ENCODE data around the gene POLQ. TPM values are rescaled to one million over a fixed set of nuclear protein-coding genes. Genes with fewer than 3 reads are reported as not detected.
"Not testable (repeated sequence)": the region's sequence is repeated elsewhere in the genome, so short reads cannot be mapped to it uniquely, and the experiment has no call there.

Gene POLQ
- total and polyA plus RNA-seq, 9 of the 15 experiments (the other 6 are each of a cell fraction or from before 2014, with no cell fraction given): 1.5 to 19.0 (median 8.8) TPM

GRCh38 chr3:121462565-121462964, 83.2 kb downstream of the POLQ start:
- Histone ChIP-seq H3K36me3 (ENCODE audit: control insufficient read depth, insufficient read depth, low read length) (peaks cover 55% of the 10 kb centered on the region; the same call in 2 of the 3 replicates), H3K9me1 (ENCODE audit: control insufficient read depth, insufficient read depth, low read length) (no peaks in the 10 kb centered on the region), H3K79me2 (ENCODE audit: control insufficient read depth, insufficient read depth, low read length) (no peaks in the 10 kb centered on the region), H3K9ac (ENCODE audit: insufficient read depth in 1 of 2, low read depth in 2 of 2, low read length in 2 of 2) (no peak overlapping the region), H3K9me3 (replicated peaks; ENCODE audit: control insufficient read depth, insufficient read depth, low read depth, low read length) (no peaks in the 10 kb centered on the region; the same call in 1 of the 2 replicates), H3K4me3 (no peak overlapping the region), H3K4me2 (ENCODE audit: insufficient read depth, low read length) (no peak overlapping the region), H3K27me3 (ENCODE audit: control insufficient read depth in 2 of 2, insufficient read depth in 2 of 2, low read length in 2 of 2) (no peaks in the 10 kb centered on the region), H3K4me1 (replicated peaks in 1 of 2; ENCODE audit: control insufficient read depth in 2 of 2, insufficient read depth in 2 of 2, low read length in 2 of 2) (no peaks in the 10 kb centered on the region), H2AFZ (ENCODE audit: low read depth, low read length) (no peak overlapping the region), H4K20me1 (replicated peaks; ENCODE audit: control insufficient read depth, insufficient read depth, low read length) (no peaks in the 10 kb centered on the region), H3K27ac (ENCODE audit: extremely low read depth, low read depth, low read length) (no peak overlapping the region)
- TF ChIP-seq NR0B1 (IDR thresholded peaks at IDR 0.05; ENCODE audit: partially characterized antibody) (no peak), ZHX1 (conservative IDR thresholded peaks at IDR 0.05; ENCODE audit: low read length) (no peak), MAZ (CRISPR knock-in tag; conservative IDR thresholded peaks at IDR 0.05 in 1 of 2, IDR thresholded peaks at IDR 0.05 in 1 of 2) (no peak), ELF2 (CRISPR knock-in tag; IDR thresholded peaks at IDR 0.05) (no peak), ZNF780A (CRISPR knock-in tag; IDR thresholded peaks at IDR 0.05) (no peak), ZNF274 (IDR thresholded peaks at IDR 0.05; ENCODE audit: borderline replicate concordance, low read depth, low read length) (no peak), FOSL1 (tag; conservative IDR thresholded peaks at IDR 0.05) (no peak), RBM14 (IDR thresholded peaks at IDR 0.05; ENCODE audit: borderline replicate concordance, insufficient read depth, low read depth, low read length) (no peak), NR2F6 (CRISPR knock-in tag; IDR thresholded peaks at IDR 0.05) (no peak), EP400 (IDR thresholded peaks at IDR 0.05) (no peak), CBX8 (IDR thresholded peaks at IDR 0.05; ENCODE audit: borderline replicate concordance, extremely low read depth, low read depth, low read length, poor library complexity, severe bottlenecking) (no peak), RBM15 (IDR thresholded peaks at IDR 0.05; ENCODE audit: insufficient read depth, low read length) (no peak), BMI1 (IDR thresholded peaks at IDR 0.05; ENCODE audit: low read length) (no peak)
- BruUV-seq (replicated peaks): no TSS peak
- CTCF ChIA-PET (ENCODE audit: low intra/inter-chr PET ratio): no interaction called here
- no peak for FAIRE-seq
- WGBS (ENCODE audit: insufficient coverage, low coverage, missing lambda C conversion rate): 90% methylated on average over 3 of the region's 3 CpGs
- intact Hi-C loops (cut with micrococcal nuclease): no loop called here
- POLR2A ChIA-PET: no interaction called here
- DNase-seq (ENCODE audit: extremely low read depth in 1 of 4, low spot score in 3 of 4): no peak
- ATAC-seq: no peak
- in situ Hi-C loops (cut with MboI): no loop called here

GRCh38 chr3:121451752-121452151, 94.0 kb downstream of the POLQ start:
- CTCF ChIA-PET (ENCODE audit: low intra/inter-chr PET ratio); H3K9me3 ChIP-seq (replicated peaks; ENCODE audit: control insufficient read depth, insufficient read depth, low read depth, low read length); BruUV-seq (replicated peaks); H3K79me2 ChIP-seq (ENCODE audit: control insufficient read depth, insufficient read depth, low read length); H3K27me3 ChIP-seq (ENCODE audit: control insufficient read depth in 2 of 2, insufficient read depth in 2 of 2, low read length in 2 of 2); H3K4me3 ChIP-seq; in situ Hi-C loops (cut with MboI); H3K4me2 ChIP-seq (ENCODE audit: insufficient read depth, low read length); H3K4me1 ChIP-seq (replicated peaks in 1 of 2; ENCODE audit: control insufficient read depth in 2 of 2, insufficient read depth in 2 of 2, low read length in 2 of 2); H4K20me1 ChIP-seq (replicated peaks; ENCODE audit: control insufficient read depth, insufficient read depth, low read length); H2AFZ ChIP-seq (ENCODE audit: low read depth, low read length); H3K27ac ChIP-seq (ENCODE audit: extremely low read depth, low read depth, low read length); intact Hi-C loops (cut with micrococcal nuclease); FAIRE-seq; ATAC-seq; DNase-seq (ENCODE audit: extremely low read depth in 1 of 4, low spot score in 3 of 4); H3K9ac ChIP-seq (ENCODE audit: insufficient read depth in 1 of 2, low read depth in 2 of 2, low read length in 2 of 2); H3K9me1 ChIP-seq (ENCODE audit: control insufficient read depth, insufficient read depth, low read length); POLR2A ChIA-PET: not testable (repeated sequence)
- 67% methylated on average over 10 of the region's 12 CpGs for WGBS (ENCODE audit: insufficient coverage, low coverage, missing lambda C conversion rate)
- H3K36me3 ChIP-seq (ENCODE audit: control insufficient read depth, insufficient read depth, low read length): peaks cover 18% of the 10 kb centered on the region; the same call in 1 of the 3 replicates
